Suprapubic skin (tissue), 4 donors: Measurements from ENCODE around the gene RRP8. TPM values are rescaled to one million over a fixed set of nuclear protein-coding genes. Genes with fewer than 3 reads are reported as not detected.
A peak's percentile ranks its signal among the peaks of the same experiment; 100 is the strongest.

Source experiments
- DNase-seq, 2 donors: peaks; one replicate each; pipeline ENCODE4 v3.0.0-alpha.2; 2019; ENCODE audit warnings: low spot score in 2 of 2
- H3K27ac ChIP-seq: fragments of 200-600 bp; sonication (generic); one replicate; pipeline ENCODE4 v1.5.1; 2019
- H3K27me3 ChIP-seq: fragments of 200-600 bp; sonication (generic); one replicate; pipeline ENCODE4 v1.5.1; 2019
- H3K36me3 ChIP-seq: fragments of 200-600 bp; sonication (generic); one replicate; pipeline ENCODE4 v1.5.1; 2019
- H3K4me1 ChIP-seq: fragments of 200-600 bp; sonication (generic); one replicate; pipeline ENCODE4 v1.5.1; 2019
- H3K4me3 ChIP-seq: fragments of 200-600 bp; sonication (generic); one replicate; pipeline ENCODE4 v1.5.1; 2019; ENCODE audit warnings: mild to moderate bottlenecking
- H3K9me3 ChIP-seq: fragments of 200-600 bp; sonication (generic); one replicate; pipeline ENCODE4 v1.5.1; 2019
- EP300 ChIP-seq: sonication (generic); formaldehyde crosslinking; IDR thresholded peaks from one replicate; pipeline ENCODE4 v1.6.1; 2017; ENCODE audit warnings: antibody characterized with exemption
- POLR2A ChIP-seq, 2 donors: fragments of 450-650 bp; IDR thresholded peaks; one replicate each; pipeline ENCODE4 v1.6.1; 2017; ENCODE audit warnings: antibody characterized with exemption in 2 of 2, mild to moderate bottlenecking in 2 of 2, moderate library complexity in 2 of 2
- POLR2AphosphoS5 ChIP-seq, 3 donors: sonication (generic); formaldehyde crosslinking; IDR thresholded peaks; one replicate each; pipeline ENCODE4 v1.6.1; 2017; ENCODE audit warnings: antibody characterized with exemption in 3 of 3
- WGBS: methylation state at CpG from one replicate; pipeline ENCODE4 v1.1.5; 2018; 5-methylcytosine and 5-hydroxymethylcytosine counted together
- total RNA-seq, 4 donors: library from RNA; depleted of rRNA; stranded (reverse); fragments of >200 nt; gene quantifications; one replicate each; pipeline ENCODE4 v1.1.0, GENCODE V29; 2016
- TF ChIP-seq, protein P1 (sequence below), 2 donors: fragments of 200-600 bp in 1 of 2; fragments of 450-650 bp in 1 of 2; sonication (generic) in 1 of 2; IDR thresholded peaks; one replicate each; pipeline ENCODE4 v1.5.1; 2016 to 2019; ENCODE audit warnings: antibody characterized with exemption in 2 of 2, mild to moderate bottlenecking in 1 of 2, moderate library complexity in 1 of 2

Gene RRP8
- total RNA-seq, 4 donors from 2014 or later, result 15.9 to 33.6 (median 18.3) TPM

- no peak for DNase-seq
- Histone ChIP-seq H3K4me1 (peaks cover 41% of the 10 kb centered on the region), H3K9me3 (no peaks in the 10 kb centered on the region), H3K4me3 (peak overlapping the region; percentile 72), H3K36me3 (peaks cover 44% of the 10 kb centered on the region), H3K27ac (peak overlapping the region; percentile 97), H3K27me3 (no peaks in the 10 kb centered on the region)
- TF ChIP-seq EP300, result no peak
- no peak for TF ChIP-seq POLR2AphosphoS5 (IDR thresholded peaks at IDR 0.05)
- TF ChIP-seq, protein P1, sequence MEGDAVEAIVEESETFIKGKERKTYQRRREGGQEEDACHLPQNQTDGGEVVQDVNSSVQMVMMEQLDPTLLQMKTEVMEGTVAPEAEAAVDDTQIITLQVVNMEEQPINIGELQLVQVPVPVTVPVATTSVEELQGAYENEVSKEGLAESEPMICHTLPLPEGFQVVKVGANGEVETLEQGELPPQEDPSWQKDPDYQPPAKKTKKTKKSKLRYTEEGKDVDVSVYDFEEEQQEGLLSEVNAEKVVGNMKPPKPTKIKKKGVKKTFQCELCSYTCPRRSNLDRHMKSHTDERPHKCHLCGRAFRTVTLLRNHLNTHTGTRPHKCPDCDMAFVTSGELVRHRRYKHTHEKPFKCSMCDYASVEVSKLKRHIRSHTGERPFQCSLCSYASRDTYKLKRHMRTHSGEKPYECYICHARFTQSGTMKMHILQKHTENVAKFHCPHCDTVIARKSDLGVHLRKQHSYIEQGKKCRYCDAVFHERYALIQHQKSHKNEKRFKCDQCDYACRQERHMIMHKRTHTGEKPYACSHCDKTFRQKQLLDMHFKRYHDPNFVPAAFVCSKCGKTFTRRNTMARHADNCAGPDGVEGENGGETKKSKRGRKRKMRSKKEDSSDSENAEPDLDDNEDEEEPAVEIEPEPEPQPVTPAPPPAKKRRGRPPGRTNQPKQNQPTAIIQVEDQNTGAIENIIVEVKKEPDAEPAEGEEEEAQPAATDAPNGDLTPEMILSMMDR (IDR thresholded peaks at IDR 0.05), result no peak
- no peak for TF ChIP-seq POLR2A (IDR thresholded peaks at IDR 0.05)
- WGBS, result 0% methylated on average over 1 of the region's 36 CpGs
These were observed 8.5 kb upstream of the RRP8 start for GRCh38 chr11:6611963-6612212.

GRCh38 chr11:6611092-6611962 is 7.9 kb upstream of the RRP8 start:
- TF ChIP-seq POLR2AphosphoS5 (IDR thresholded peaks at IDR 0.05) (no peak), EP300 (no peak), POLR2A (IDR thresholded peaks at IDR 0.05) (no peak)
- TF ChIP-seq, protein P1 (IDR thresholded peaks at IDR 0.05), result no peak
- Histone ChIP-seq H3K36me3 (peaks cover 41% of the 10 kb centered on the region), H3K27ac (peak overlapping the region; percentile 97), H3K4me1 (peaks cover 46% of the 10 kb centered on the region), H3K9me3 (no peaks in the 10 kb centered on the region), H3K4me3 (peak overlapping the region; percentile 72), H3K27me3 (no peaks in the 10 kb centered on the region)
- DNase-seq, result peak in 1 of 2 donors; percentile 82
- 14% methylated on average over 31 of the region's 39 CpGs for WGBS

DNA sequence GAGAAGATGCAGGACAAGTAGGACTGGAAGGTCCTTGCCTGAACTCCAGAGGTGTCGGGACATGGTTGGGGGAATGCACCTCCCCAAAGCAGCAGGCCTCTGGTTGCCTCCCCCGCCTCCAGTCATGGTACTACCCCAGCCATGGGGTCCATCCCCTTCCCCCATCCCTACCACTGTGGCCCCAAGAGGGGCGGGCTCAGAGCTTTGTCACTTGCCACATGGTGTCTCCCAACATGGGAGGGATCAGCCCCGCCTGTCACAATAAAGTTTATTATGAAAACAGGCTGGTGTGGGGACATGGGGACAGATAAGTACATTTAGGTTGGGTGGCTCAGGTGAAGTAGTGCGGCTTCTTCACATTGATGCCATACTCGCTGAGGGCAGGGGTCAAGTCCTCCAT is 7.2 kb upstream of the RRP8 start:
- no peak for TF ChIP-seq POLR2A (IDR thresholded peaks at IDR 0.05)
- DNase-seq, result no peak
- Histone ChIP-seq H3K27ac (no peak overlapping the region), H3K4me1 (peaks cover 53% of the 10 kb centered on the region), H3K4me3 (peak overlapping the region; percentile 72), H3K9me3 (no peaks in the 10 kb centered on the region), H3K36me3 (peaks cover 34% of the 10 kb centered on the region), H3K27me3 (no peaks in the 10 kb centered on the region)
- WGBS, result 89% methylated on average over 5 of the region's 6 CpGs

- Histone ChIP-seq H3K27ac (no peak overlapping the region), H3K4me1 (peaks cover 63% of the 10 kb centered on the region), H3K4me3 (no peak overlapping the region), H3K27me3 (no peaks in the 10 kb centered on the region), H3K9me3 (no peaks in the 10 kb centered on the region), H3K36me3 (peaks cover 31% of the 10 kb centered on the region)
- WGBS, result 83% methylated on average over 8 of the region's 8 CpGs
- no peak for DNase-seq
- TF ChIP-seq POLR2A (IDR thresholded peaks at IDR 0.05), result no peak
These were observed 6.1 kb upstream of the RRP8 start for GRCh38 chr11:6609502-6610015.

- 79% methylated on average over 14 of the region's 14 CpGs for WGBS
- Histone ChIP-seq H3K4me3 (no peak overlapping the region), H3K27ac (no peak overlapping the region), H3K9me3 (no peaks in the 10 kb centered on the region), H3K27me3 (no peaks in the 10 kb centered on the region), H3K4me1 (peaks cover 67% of the 10 kb centered on the region), H3K36me3 (peaks cover 31% of the 10 kb centered on the region)
- DNase-seq, result no peak
- no peak for TF ChIP-seq EP300
These were observed 5.5 kb upstream of the RRP8 start for GRCh38 chr11:6608726-6609501.

GRCh38 chr11:6608011-6608410 is 4.6 kb upstream of the RRP8 start:
- Histone ChIP-seq H3K27me3 (no peaks in the 10 kb centered on the region), H3K4me1 (peaks cover 62% of the 10 kb centered on the region), H3K4me3 (no peak overlapping the region), H3K36me3 (peaks cover 31% of the 10 kb centered on the region), H3K27ac (peak overlapping the region; percentile 28), H3K9me3 (no peaks in the 10 kb centered on the region)
- no peak for TF ChIP-seq POLR2A (IDR thresholded peaks at IDR 0.05)
- TF ChIP-seq EP300, result no peak
- no peak for TF ChIP-seq POLR2AphosphoS5 (IDR thresholded peaks at IDR 0.05)
- TF ChIP-seq, protein P1 (IDR thresholded peaks at IDR 0.05), result no peak
- 80% methylated on average over 8 of the region's 9 CpGs for WGBS
- DNase-seq, result no peak
